Testis (tissue), 2 donors: Measurements from ENCODE around the gene ZNF83.

Experiments used
- CTCF ChIP-seq, 3 experiments: fragments of 450-650 bp in 2 of 3; fragments of 200-600 bp in 1 of 3; sonication (generic) in 1 of 3; IDR thresholded peaks; one replicate each; pipeline ENCODE4 v1.5.1; 2016 to 2019; ENCODE audit warnings: antibody characterized with exemption in 3 of 3, mild to moderate bottlenecking in 2 of 3, moderate library complexity in 1 of 3
- POLR2A ChIP-seq: fragments of 450-650 bp; IDR thresholded peaks from one replicate; pipeline ENCODE4 v1.6.1; 2017; ENCODE audit warnings: antibody characterized with exemption, mild to moderate bottlenecking, moderate library complexity

- TF ChIP-seq POLR2A (no peak), CTCF (IDR thresholded peaks at IDR 0.05) (peak; percentile 16 to 30 (median 26))
Observed at GRCh38 chr19:52570000-52570861, 67.9 kb downstream of the ZNF83 start, which contains the start of gene ZNF701.
